Smooth muscle cell (in vitro differentiated cells): ENCODE measurements around the gene SPEF2. TPM values are rescaled to one million over a fixed set of nuclear protein-coding genes. Genes with fewer than 3 reads are reported as not detected.
A peak's percentile ranks its signal among the peaks of the same experiment; 100 is the strongest.

Source experiments
- DNase-seq: peaks from one replicate; lab custom pipeline; 2025; ENCODE audit not compliant: unreplicated experiment; lab: John Stamatoyannopoulos, UW
- H2AFZ ChIP-seq: fragments of 200-600 bp; sonication (generic); 2 replicates; pipeline ENCODE4 v1.6.0; 2016; ENCODE audit warnings: antibody characterized with exemption, low read depth, mild to moderate bottlenecking
- H3F3A ChIP-seq: fragments of 200-600 bp; sonication (generic); 2 replicates; pipeline ENCODE4 v1.6.0; 2017; ENCODE audit warnings: antibody characterized with exemption, low read depth
- H3K27ac ChIP-seq: fragments of 200-600 bp; sonication (generic); 2 replicates; pipeline ENCODE4 v1.5.1; 2016; ENCODE audit warnings: low read depth, mild to moderate bottlenecking
- H3K27me3 ChIP-seq: fragments of 200-600 bp; sonication (generic); 2 replicates; pipeline ENCODE4 v1.6.1; 2016; ENCODE audit warnings: low read depth, mild to moderate bottlenecking
- H3K36me3 ChIP-seq: fragments of 200-600 bp; sonication (generic); 2 replicates; pipeline ENCODE4 v1.5.1; 2016; ENCODE audit warnings: low read depth
- H3K4me1 ChIP-seq: fragments of 200-600 bp; sonication (generic); 2 replicates; pipeline ENCODE4 v1.5.1; 2016; ENCODE audit warnings: low read depth
- H3K4me2 ChIP-seq: fragments of 200-600 bp; sonication (generic); 2 replicates; pipeline ENCODE4 v1.6.0; 2016; ENCODE audit warnings: mild to moderate bottlenecking
- H3K4me3 ChIP-seq: fragments of 200-600 bp; sonication (generic); 2 replicates; pipeline ENCODE4 v1.5.1; 2016; ENCODE audit warnings: mild to moderate bottlenecking
- H3K79me2 ChIP-seq: fragments of 200-600 bp; sonication (generic); 2 replicates; pipeline ENCODE4 v1.6.0; 2016; ENCODE audit warnings: low read depth, mild to moderate bottlenecking
- H3K9ac ChIP-seq: fragments of 200-600 bp; sonication (generic); 2 replicates; pipeline ENCODE4 v1.6.0; 2016; ENCODE audit warnings: low read depth
- H3K9me3 ChIP-seq: fragments of 200-600 bp; sonication (generic); replicated peaks from 2 replicates; pipeline ENCODE4 v1.5.1; 2016; ENCODE audit warnings: low read depth
- H4K20me1 ChIP-seq: fragments of 200-600 bp; sonication (generic); 2 replicates; pipeline ENCODE4 v1.6.0; 2016; ENCODE audit warnings: low read depth
- WGBS: methylation state at CpG from one replicate; pipeline ENCODE4 v1.1.7; 2016; ENCODE audit warnings: low lambda C conversion rate; 5-methylcytosine and 5-hydroxymethylcytosine counted together
- polyA plus RNA-seq: library from polyadenylated mRNA; unstranded; fragments of >200 nt; fragmentation: Nextera tagmentation; extraction: Ambion mirVana; gene quantifications from 2 replicates; pipeline ENCODE4 v1.2.1, GENCODE V29; 2016
- total RNA-seq: library from RNA; depleted of rRNA; stranded (reverse); fragments of >200 nt; gene quantifications from 2 replicates; pipeline ENCODE4 v1.2.3, GENCODE V29; 2014
- TF ChIP-seq, protein P1 (sequence below): fragments of 200-600 bp; sonication (generic); IDR thresholded peaks from 2 replicates; pipeline ENCODE4 v1.5.1; 2017; ENCODE audit warnings: borderline replicate concordance, mild to moderate bottlenecking, antibody characterized with exemption; ENCODE audit not compliant: insufficient read depth, poor library complexity, severe bottlenecking

Gene SPEF2
- total and polyA plus RNA-seq, 2 experiments from 2014 or later = 3.1 to 4.8 TPM

GRCh38 chr5:35659556-35659955 is 41.9 kb downstream of the SPEF2 start:
- no peaks in the 10 kb centered on the region for H3K9me3 ChIP-seq
- no peaks in the 10 kb centered on the region for H4K20me1 ChIP-seq
- H2AFZ ChIP-seq = no peak overlapping the region
- TF ChIP-seq, protein P1, sequence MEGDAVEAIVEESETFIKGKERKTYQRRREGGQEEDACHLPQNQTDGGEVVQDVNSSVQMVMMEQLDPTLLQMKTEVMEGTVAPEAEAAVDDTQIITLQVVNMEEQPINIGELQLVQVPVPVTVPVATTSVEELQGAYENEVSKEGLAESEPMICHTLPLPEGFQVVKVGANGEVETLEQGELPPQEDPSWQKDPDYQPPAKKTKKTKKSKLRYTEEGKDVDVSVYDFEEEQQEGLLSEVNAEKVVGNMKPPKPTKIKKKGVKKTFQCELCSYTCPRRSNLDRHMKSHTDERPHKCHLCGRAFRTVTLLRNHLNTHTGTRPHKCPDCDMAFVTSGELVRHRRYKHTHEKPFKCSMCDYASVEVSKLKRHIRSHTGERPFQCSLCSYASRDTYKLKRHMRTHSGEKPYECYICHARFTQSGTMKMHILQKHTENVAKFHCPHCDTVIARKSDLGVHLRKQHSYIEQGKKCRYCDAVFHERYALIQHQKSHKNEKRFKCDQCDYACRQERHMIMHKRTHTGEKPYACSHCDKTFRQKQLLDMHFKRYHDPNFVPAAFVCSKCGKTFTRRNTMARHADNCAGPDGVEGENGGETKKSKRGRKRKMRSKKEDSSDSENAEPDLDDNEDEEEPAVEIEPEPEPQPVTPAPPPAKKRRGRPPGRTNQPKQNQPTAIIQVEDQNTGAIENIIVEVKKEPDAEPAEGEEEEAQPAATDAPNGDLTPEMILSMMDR = no peak
- H3K9ac ChIP-seq = no peak overlapping the region
- H3K4me2 ChIP-seq = no peak overlapping the region
- H3K27ac ChIP-seq = no peak overlapping the region
- H3K79me2 ChIP-seq = no peaks in the 10 kb centered on the region
- H3K4me1 ChIP-seq = no peaks in the 10 kb centered on the region
- no peak overlapping the region for H3K4me3 ChIP-seq
- no peak for DNase-seq
- H3F3A ChIP-seq = no peaks in the 10 kb centered on the region
- no peaks in the 10 kb centered on the region for H3K36me3 ChIP-seq
- H3K27me3 ChIP-seq = no peaks in the 10 kb centered on the region

GRCh38 chr5:35660451-35660850 is 42.8 kb downstream of the SPEF2 start:
- Histone ChIP-seq H3K27ac (no peak overlapping the region), H3K79me2 (no peaks in the 10 kb centered on the region), H3K36me3 (no peaks in the 10 kb centered on the region), H3K4me2 (no peak overlapping the region), H3K4me1 (no peaks in the 10 kb centered on the region), H3K9ac (no peak overlapping the region), H3K4me3 (no peak overlapping the region), H3K9me3 (no peaks in the 10 kb centered on the region), H3K27me3 (no peaks in the 10 kb centered on the region), H2AFZ (no peak overlapping the region), H4K20me1 (no peaks in the 10 kb centered on the region), H3F3A (no peaks in the 10 kb centered on the region)
- DNase-seq = no peak
- TF ChIP-seq, protein P1 = no peak
- 85% methylated on average over 1 of the region's 1 CpG for WGBS

DNA sequence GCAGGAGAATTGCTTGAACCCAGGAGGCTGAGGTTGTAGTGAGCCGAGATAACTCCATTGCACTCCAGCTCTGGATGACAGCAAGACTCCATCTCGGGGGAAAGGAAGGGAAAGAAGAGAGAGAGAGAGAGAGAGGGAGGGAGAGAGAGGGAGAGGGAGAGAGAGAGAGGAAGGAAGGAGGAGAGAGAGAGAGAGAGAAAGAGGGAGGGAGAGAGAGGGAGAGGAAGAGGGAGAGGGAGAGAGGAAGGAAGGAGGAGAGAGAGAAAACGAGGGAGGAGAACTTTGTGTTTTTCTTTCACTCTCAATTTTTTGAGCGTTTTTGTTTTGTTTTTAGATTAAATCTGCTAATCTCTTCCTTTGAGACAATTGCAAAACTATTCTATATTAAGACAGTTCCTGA is 46.9 kb downstream of the SPEF2 start:
- H3K9me3 ChIP-seq = no peaks in the 10 kb centered on the region
- no peak for DNase-seq
- H3K36me3 ChIP-seq = no peaks in the 10 kb centered on the region
- H4K20me1 ChIP-seq = no peaks in the 10 kb centered on the region
- TF ChIP-seq, protein P1 = no peak
- WGBS = 81% methylated on average over 4 of the region's 4 CpGs
- H3K27me3 ChIP-seq = no peaks in the 10 kb centered on the region
- no peak overlapping the region for H2AFZ ChIP-seq
- peak overlapping the region; percentile 27 for H3K4me2 ChIP-seq
- no peaks in the 10 kb centered on the region for H3K4me1 ChIP-seq
- H3K9ac ChIP-seq = no peak overlapping the region
- H3K79me2 ChIP-seq = no peaks in the 10 kb centered on the region
- no peak overlapping the region for H3K27ac ChIP-seq
- no peak overlapping the region for H3K4me3 ChIP-seq
- no peaks in the 10 kb centered on the region for H3F3A ChIP-seq

DNA sequence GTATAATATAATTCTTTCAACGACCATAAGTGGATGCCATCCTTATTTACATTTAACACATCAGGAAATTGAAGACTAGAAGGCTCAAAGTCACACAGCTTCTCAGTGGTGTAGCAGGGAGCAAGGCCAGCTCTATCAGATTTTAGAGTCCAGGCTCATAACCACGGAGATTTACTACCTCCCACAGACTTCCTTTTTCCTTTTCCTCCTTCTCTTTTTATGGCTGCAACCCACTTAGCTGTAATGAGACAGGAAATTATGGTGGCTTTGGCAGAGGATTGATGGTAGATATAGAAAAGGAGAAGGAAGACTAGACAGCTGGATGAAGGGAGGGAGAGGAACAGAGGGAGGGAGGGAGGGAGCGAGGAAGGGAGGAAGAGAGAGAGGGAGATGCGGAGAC is 47.4 kb downstream of the SPEF2 start:
- H3K4me2 ChIP-seq = peak overlapping the region; percentile 27
- H3K27ac ChIP-seq = peak overlapping the region; percentile 34
- no peak overlapping the region for H3K9ac ChIP-seq
- no peak overlapping the region for H3K4me3 ChIP-seq
- no peak overlapping the region for H2AFZ ChIP-seq
- no peaks in the 10 kb centered on the region for H3K79me2 ChIP-seq
- H3K36me3 ChIP-seq = no peaks in the 10 kb centered on the region
- H3K4me1 ChIP-seq = no peaks in the 10 kb centered on the region
- no peaks in the 10 kb centered on the region for H3K27me3 ChIP-seq
- no peaks in the 10 kb centered on the region for H3K9me3 ChIP-seq
- no peaks in the 10 kb centered on the region for H3F3A ChIP-seq
- DNase-seq = no peak
- no peaks in the 10 kb centered on the region for H4K20me1 ChIP-seq
- WGBS = 45% methylated on average over 4 of the region's 4 CpGs
- TF ChIP-seq, protein P1 = no peak
